GM23338 (cell line): ENCODE data around the gene DOK7. TPM values are rescaled to one million over a fixed set of nuclear protein-coding genes. Genes with fewer than 3 reads are reported as not detected.

Source experiments
- ATAC-seq: fragments of 200-7000 bp; cut with Tn5 transposase; 3 replicates; pipeline ENCODE4 v1.9.1; 2020
- DNase-seq: peaks from one replicate; pipeline ENCODE4 v3.0.0-alpha.2; 2015; ENCODE audit warnings: low spot score
- H2AFZ ChIP-seq: fragments of 200-600 bp; sonication (generic); 2 replicates; pipeline ENCODE4 v1.8.0; 2016; ENCODE audit warnings: antibody characterized with exemption, mild to moderate bottlenecking, moderate library complexity
- H3F3A ChIP-seq: fragments of 200-600 bp; sonication (generic); replicated peaks from 2 replicates; pipeline ENCODE4 v1.8.0; 2017; ENCODE audit warnings: antibody characterized with exemption, mixed run types, low read depth
- H3K27ac ChIP-seq: fragments of 200-600 bp; sonication (generic); 2 replicates; pipeline ENCODE4 v1.6.1; 2016; ENCODE audit warnings: low read depth
- H3K27me3 ChIP-seq: fragments of 200-600 bp; sonication (generic); 2 replicates; pipeline ENCODE4 v1.8.0; 2016; ENCODE audit warnings: mild to moderate bottlenecking, mixed run types, moderate library complexity; ENCODE audit not compliant: insufficient read depth
- H3K36me3 ChIP-seq: fragments of 200-600 bp; sonication (generic); 2 replicates; pipeline ENCODE4 v1.8.0; 2016; ENCODE audit warnings: mild to moderate bottlenecking; ENCODE audit not compliant: insufficient read depth
- H3K4me1 ChIP-seq: fragments of 200-600 bp; sonication (generic); 2 replicates; pipeline ENCODE4 v1.8.0; 2016; ENCODE audit warnings: mild to moderate bottlenecking, moderate library complexity; ENCODE audit not compliant: insufficient read depth
- H3K4me2 ChIP-seq: fragments of 200-600 bp; sonication (generic); 2 replicates; pipeline ENCODE4 v1.7.1; 2017; ENCODE audit warnings: mixed run types
- H3K4me3 ChIP-seq: fragments of 200-600 bp; sonication (generic); 2 replicates; pipeline ENCODE4 v1.6.1; 2016; ENCODE audit warnings: mixed run types
- H3K79me2 ChIP-seq: fragments of 200-600 bp; sonication (generic); replicated peaks from 2 replicates; pipeline ENCODE4 v1.8.0; 2017; ENCODE audit warnings: mild to moderate bottlenecking; ENCODE audit not compliant: insufficient read depth
- H3K9me2 ChIP-seq: fragments of 200-600 bp; sonication (generic); 2 replicates; pipeline ENCODE4 v1.8.0; 2017; ENCODE audit not compliant: insufficient read depth
- H4K20me1 ChIP-seq: fragments of 200-600 bp; sonication (generic); replicated peaks from 2 replicates; pipeline ENCODE4 v1.8.0; 2017; ENCODE audit warnings: mild to moderate bottlenecking; ENCODE audit not compliant: insufficient read depth
- H3K27ac Mint-ChIP-seq: 2 replicates; pipeline ENCODE4 v1.8.0; 2020; ENCODE audit warnings: inconsistent platforms, mild to moderate bottlenecking, moderate library complexity, mixed read lengths
- H3K27me3 Mint-ChIP-seq: 3 replicates; pipeline ENCODE4 v1.8.0; 2022; ENCODE audit warnings: low read depth, mild to moderate bottlenecking, moderate library complexity, mixed read lengths, inconsistent platforms; ENCODE audit not compliant: insufficient read depth, poor library complexity
- H3K36me3 Mint-ChIP-seq: 3 replicates; pipeline ENCODE4 v1.8.0; 2021; ENCODE audit warnings: low read depth, mild to moderate bottlenecking, inconsistent platforms, moderate library complexity, mixed read lengths
- H3K4me1 Mint-ChIP-seq: 3 replicates; pipeline ENCODE4 v1.8.0; 2020; ENCODE audit warnings: mild to moderate bottlenecking, inconsistent platforms, mixed read lengths
- H3K4me3 Mint-ChIP-seq: 3 replicates; pipeline ENCODE4 v1.8.0; 2021; ENCODE audit warnings: moderate library complexity, mild to moderate bottlenecking, inconsistent platforms, mixed read lengths
- H3K9me3 Mint-ChIP-seq: 3 replicates; pipeline ENCODE4 v1.8.0; 2020; ENCODE audit warnings: moderate library complexity, mild to moderate bottlenecking, inconsistent platforms, mixed read lengths
- CTCF ChIP-seq, 2 experiments: fragments of 200-600 bp in 1 of 2; sonication (generic) in 1 of 2; conservative IDR thresholded peaks; 2 replicates each; pipeline versions ENCODE4 v1.5.1 to v1.6.1; 2016 to 2017; ENCODE audit warnings: antibody characterized with exemption in 2 of 2, low read depth in 2 of 2, mild to moderate bottlenecking in 2 of 2, moderate library complexity in 1 of 2
- JUNB ChIP-seq: IDR thresholded peaks from one replicate; pipeline ENCODE4 v1.6.1; 2016; ENCODE audit warnings: antibody characterized with exemption; ENCODE audit not compliant: unreplicated experiment
- POLR2AphosphoS5 ChIP-seq: IDR thresholded peaks from 2 replicates; pipeline ENCODE4 v1.6.1; 2016; ENCODE audit warnings: antibody characterized with exemption, low read depth
- STAT1 ChIP-seq: IDR thresholded peaks from one replicate; pipeline ENCODE4 v1.6.1; 2016; ENCODE audit warnings: antibody characterized with exemption; ENCODE audit not compliant: unreplicated experiment
- ZNF114 ChIP-seq: fragments of 250-450 bp; sonication (Bioruptor Pico); IDR thresholded peaks from 2 replicates; pipeline ENCODE4 v1.5.0; 2020; ENCODE audit warnings: mild to moderate bottlenecking, moderate library complexity
- polyA plus RNA-seq: library from polyadenylated mRNA; unstranded; fragments of >200 nt; fragmentation: Nextera tagmentation; extraction: Ambion mirVana; gene quantifications from 2 replicates; pipeline ENCODE4 v1.2.1, GENCODE V29; 2016
- total RNA-seq: library from RNA; depleted of rRNA; stranded (reverse); fragments of >200 nt; shearing (Covaris generic); gene quantifications from 2 replicates; pipeline ENCODE4 v1.2.3, GENCODE V29; 2014
- TF ChIP-seq, protein P1 (sequence below): IDR thresholded peaks from one replicate; pipeline ENCODE4 v1.6.1; 2018; ENCODE audit warnings: antibody characterized with exemption; ENCODE audit not compliant: unreplicated experiment

DOK7 gene
- total and polyA plus RNA-seq, 2 experiments from 2014 or later = 0.34 to 0.52 TPM

GRCh38 chr4:3495204-3495975 is 32.3 kb downstream of the DOK7 start:
- Histone ChIP-seq H3K27me3 (peaks cover 76% of the 10 kb centered on the region), H2AFZ (no peak overlapping the region), H3K9me2 (no peaks in the 10 kb centered on the region), H3F3A (no peaks in the 10 kb centered on the region), H3K4me3 (no peak overlapping the region), H3K4me1 (no peaks in the 10 kb centered on the region), H3K4me2 (no peak overlapping the region), H3K27ac (no peak overlapping the region), H3K36me3 (no peaks in the 10 kb centered on the region), H3K79me2 (no peaks in the 10 kb centered on the region), H4K20me1 (no peaks in the 10 kb centered on the region; the same call in 1 of the 2 replicates)
- H3K4me1 Mint-ChIP-seq = peaks cover 7% of the 10 kb centered on the region
- TF ChIP-seq CTCF (conservative IDR thresholded peaks at IDR 0.05; ENCODE audit: low read depth in 2 of 2) (no peak), POLR2AphosphoS5 (no peak)
- no peak for ATAC-seq
- H3K27me3 Mint-ChIP-seq = peaks cover 65% of the 10 kb centered on the region
- H3K36me3 Mint-ChIP-seq = no peaks in the 10 kb centered on the region
- no peak for DNase-seq
- peaks cover 4% of the 10 kb centered on the region for H3K9me3 Mint-ChIP-seq
- no peak overlapping the region for H3K4me3 Mint-ChIP-seq
- no peak overlapping the region for H3K27ac Mint-ChIP-seq

DNA sequence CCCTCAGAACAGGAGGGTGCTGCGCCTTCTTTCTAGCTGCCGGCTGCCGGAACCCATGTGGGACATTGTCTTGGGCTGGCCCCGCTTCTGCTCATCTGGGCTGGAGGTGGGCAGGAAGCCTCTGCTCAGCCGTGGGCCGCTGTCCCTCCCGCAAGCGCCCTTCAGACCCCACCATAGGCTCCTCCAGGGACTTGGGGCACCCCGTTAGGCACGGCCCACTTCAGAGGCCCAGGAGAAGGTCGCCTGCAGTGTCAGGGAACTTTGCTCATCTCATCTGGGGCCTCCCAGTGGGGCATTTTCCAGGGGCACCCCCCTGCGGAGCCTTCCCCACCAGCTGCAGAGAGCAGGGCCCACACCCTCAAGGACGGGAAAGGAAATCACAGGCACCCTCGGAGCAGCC is 32.9 kb downstream of the DOK7 start:
- Histone ChIP-seq H3K79me2 (no peaks in the 10 kb centered on the region), H4K20me1 (no peaks in the 10 kb centered on the region; the same call in 1 of the 2 replicates), H3K9me2 (no peaks in the 10 kb centered on the region), H3K36me3 (no peaks in the 10 kb centered on the region), H3K4me3 (no peak overlapping the region), H3K4me2 (no peak overlapping the region), H3F3A (no peaks in the 10 kb centered on the region), H3K4me1 (no peaks in the 10 kb centered on the region), H3K27me3 (peaks cover 70% of the 10 kb centered on the region), H3K27ac (no peak overlapping the region), H2AFZ (no peak overlapping the region)
- no peak for ATAC-seq
- no peak for DNase-seq
- Mint-ChIP-seq H3K36me3 (no peaks in the 10 kb centered on the region), H3K4me3 (no peak overlapping the region), H3K4me1 (peaks cover 7% of the 10 kb centered on the region), H3K9me3 (peaks cover 4% of the 10 kb centered on the region), H3K27ac (no peak overlapping the region), H3K27me3 (peaks cover 59% of the 10 kb centered on the region)
- TF ChIP-seq, protein P1, sequence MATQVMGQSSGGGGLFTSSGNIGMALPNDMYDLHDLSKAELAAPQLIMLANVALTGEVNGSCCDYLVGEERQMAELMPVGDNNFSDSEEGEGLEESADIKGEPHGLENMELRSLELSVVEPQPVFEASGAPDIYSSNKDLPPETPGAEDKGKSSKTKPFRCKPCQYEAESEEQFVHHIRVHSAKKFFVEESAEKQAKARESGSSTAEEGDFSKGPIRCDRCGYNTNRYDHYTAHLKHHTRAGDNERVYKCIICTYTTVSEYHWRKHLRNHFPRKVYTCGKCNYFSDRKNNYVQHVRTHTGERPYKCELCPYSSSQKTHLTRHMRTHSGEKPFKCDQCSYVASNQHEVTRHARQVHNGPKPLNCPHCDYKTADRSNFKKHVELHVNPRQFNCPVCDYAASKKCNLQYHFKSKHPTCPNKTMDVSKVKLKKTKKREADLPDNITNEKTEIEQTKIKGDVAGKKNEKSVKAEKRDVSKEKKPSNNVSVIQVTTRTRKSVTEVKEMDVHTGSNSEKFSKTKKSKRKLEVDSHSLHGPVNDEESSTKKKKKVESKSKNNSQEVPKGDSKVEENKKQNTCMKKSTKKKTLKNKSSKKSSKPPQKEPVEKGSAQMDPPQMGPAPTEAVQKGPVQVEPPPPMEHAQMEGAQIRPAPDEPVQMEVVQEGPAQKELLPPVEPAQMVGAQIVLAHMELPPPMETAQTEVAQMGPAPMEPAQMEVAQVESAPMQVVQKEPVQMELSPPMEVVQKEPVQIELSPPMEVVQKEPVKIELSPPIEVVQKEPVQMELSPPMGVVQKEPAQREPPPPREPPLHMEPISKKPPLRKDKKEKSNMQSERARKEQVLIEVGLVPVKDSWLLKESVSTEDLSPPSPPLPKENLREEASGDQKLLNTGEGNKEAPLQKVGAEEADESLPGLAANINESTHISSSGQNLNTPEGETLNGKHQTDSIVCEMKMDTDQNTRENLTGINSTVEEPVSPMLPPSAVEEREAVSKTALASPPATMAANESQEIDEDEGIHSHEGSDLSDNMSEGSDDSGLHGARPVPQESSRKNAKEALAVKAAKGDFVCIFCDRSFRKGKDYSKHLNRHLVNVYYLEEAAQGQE = no peak
- TF ChIP-seq STAT1 (no peak), ZNF114 (CRISPR knock-in tag) (no peak), CTCF (conservative IDR thresholded peaks at IDR 0.05; ENCODE audit: low read depth in 2 of 2) (no peak), JUNB (no peak)
